ENCODE results near the gene CDH13. TPM values are rescaled to one million over a fixed set of nuclear protein-coding genes. Genes with fewer than 3 reads are reported as not detected.

Gene CDH13
- total RNA-seq, 1 experiment from 2014 or later = 0.80 TPM

DNA sequence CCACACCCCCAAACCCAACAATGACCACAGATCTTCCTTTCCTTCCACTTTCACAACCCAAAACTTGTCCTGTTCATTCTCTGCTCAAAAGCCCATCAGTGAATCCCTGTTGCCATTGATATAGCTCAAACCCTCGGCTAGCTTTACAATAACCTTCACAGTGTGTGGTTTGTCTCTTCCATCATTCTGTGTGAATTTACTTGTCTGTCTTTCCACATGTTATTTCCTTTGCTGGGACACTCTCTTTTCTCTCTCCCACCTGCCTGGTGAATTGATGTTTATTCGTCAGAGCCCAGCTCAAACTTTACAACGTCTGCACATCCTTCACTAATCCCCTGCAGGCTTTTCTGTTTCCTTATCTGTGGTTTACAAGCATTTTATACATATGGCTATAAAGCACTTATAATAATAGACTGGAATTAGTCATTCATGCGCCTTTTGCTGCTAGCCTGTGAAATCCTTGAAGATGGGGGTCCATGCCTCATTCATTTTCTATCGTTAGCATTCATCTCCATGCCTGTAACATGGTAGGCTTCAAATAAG, 114.4 kb downstream of the CDH13 start:
- Histone ChIP-seq H3K27me3 (ENCODE audit: control insufficient read depth, insufficient read depth, low read length) (no peaks in the 10 kb centered on the region), H3K36me3 (replicated peaks; ENCODE audit: control insufficient read depth, insufficient read depth, low read length) (no peaks in the 10 kb centered on the region), H3K4me3 (ENCODE audit: insufficient read depth, low read depth, low read length) (no peak overlapping the region)
- DNase-seq = no peak

GRCh38 chr16:82744958-82745357, 118.2 kb downstream of the CDH13 start:
- no peak overlapping the region for H3K4me3 ChIP-seq (ENCODE audit: insufficient read depth, low read depth, low read length)
- no peaks in the 10 kb centered on the region for H3K27me3 ChIP-seq (ENCODE audit: control insufficient read depth, insufficient read depth, low read length)
- no peak for DNase-seq
- no peaks in the 10 kb centered on the region for H3K36me3 ChIP-seq (replicated peaks; ENCODE audit: control insufficient read depth, insufficient read depth, low read length)

DNA sequence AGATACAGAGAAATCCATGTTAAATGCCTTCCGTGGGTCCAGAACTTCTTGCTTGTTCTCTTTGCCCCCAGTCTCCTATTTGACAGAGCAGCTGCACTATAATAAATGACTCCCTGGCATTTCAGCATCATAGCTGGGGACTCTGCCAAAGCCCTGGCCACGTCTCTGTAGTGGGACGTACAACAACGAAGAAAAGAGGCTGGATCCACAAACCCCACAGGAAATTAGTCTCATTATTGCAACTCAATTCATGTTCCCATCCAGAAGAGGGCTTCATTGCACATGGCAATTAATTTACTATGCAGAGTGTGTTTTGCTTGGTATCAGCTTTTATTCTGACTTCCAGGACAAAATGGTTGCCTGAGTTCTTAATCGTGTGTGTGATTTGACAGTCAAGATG, 121.3 kb downstream of the CDH13 start:
- H3K4me3 ChIP-seq (ENCODE audit: insufficient read depth, low read depth, low read length) = no peak overlapping the region
- no peak for DNase-seq

DNA sequence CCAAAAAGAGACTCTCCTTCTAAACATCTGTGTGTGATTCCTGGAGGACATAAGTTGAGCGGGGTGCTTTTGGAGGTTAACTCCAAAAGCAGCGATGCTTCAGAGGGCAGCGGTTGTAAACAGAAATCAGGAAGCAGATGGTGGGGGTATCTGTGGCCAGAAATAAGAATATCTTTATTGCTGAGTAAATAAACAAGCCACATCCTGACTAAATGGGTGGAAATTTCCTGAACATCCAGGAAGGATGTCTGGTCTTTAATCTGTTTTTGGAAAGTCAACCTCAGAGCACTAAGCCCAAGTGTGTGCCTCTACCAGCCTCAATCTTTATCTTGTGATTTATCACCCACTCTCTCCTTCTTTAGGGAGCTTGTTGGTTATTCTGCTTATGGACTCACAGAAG, 123.3 kb downstream of the CDH13 start:
- Histone ChIP-seq H3K36me3 (replicated peaks; ENCODE audit: control insufficient read depth, insufficient read depth, low read length) (no peaks in the 10 kb centered on the region), H3K27me3 (ENCODE audit: control insufficient read depth, insufficient read depth, low read length) (no peaks in the 10 kb centered on the region), H3K4me3 (ENCODE audit: insufficient read depth, low read depth, low read length) (no peak overlapping the region)
- no peak for DNase-seq

More for the DNA sequence above, 121.3 kb downstream of the CDH13 start:
- Histone ChIP-seq H3K36me3 (replicated peaks; ENCODE audit: control insufficient read depth, insufficient read depth, low read length) (no peaks in the 10 kb centered on the region), H3K27me3 (ENCODE audit: control insufficient read depth, insufficient read depth, low read length) (no peaks in the 10 kb centered on the region)

DNA sequence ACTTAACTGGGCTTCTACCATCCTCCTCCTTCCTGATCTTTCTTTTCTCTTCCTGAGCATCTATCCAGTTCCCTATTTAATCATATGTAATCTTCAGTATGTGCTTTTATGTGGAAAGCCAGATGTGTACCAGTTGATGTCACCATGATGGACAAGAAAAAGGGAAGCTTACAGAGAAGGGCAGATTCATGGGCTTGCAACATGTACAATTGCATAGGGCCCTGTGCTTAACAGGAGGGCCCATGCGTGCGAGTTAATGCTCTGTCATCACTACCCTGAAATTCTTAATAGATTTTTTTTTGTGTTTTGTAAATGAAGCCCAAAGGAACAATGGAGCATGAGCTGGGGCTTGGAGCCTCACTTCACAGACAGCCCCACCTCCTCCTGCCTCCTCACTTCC, 124.3 kb downstream of the CDH13 start:
- Histone ChIP-seq H3K27me3 (ENCODE audit: control insufficient read depth, insufficient read depth, low read length) (no peaks in the 10 kb centered on the region), H3K36me3 (replicated peaks; ENCODE audit: control insufficient read depth, insufficient read depth, low read length) (no peaks in the 10 kb centered on the region), H3K4me3 (ENCODE audit: insufficient read depth, low read depth, low read length) (no peak overlapping the region)
- no peak for DNase-seq

- Histone ChIP-seq H3K36me3 (replicated peaks; ENCODE audit: control insufficient read depth, insufficient read depth, low read length) (no peaks in the 10 kb centered on the region), H3K27me3 (ENCODE audit: control insufficient read depth, insufficient read depth, low read length) (no peaks in the 10 kb centered on the region), H3K4me3 (ENCODE audit: insufficient read depth, low read depth, low read length) (no peak overlapping the region)
- DNase-seq = no peak
Observed at GRCh38 chr16:82752172-82752571, 125.4 kb downstream of the CDH13 start.

DNA sequence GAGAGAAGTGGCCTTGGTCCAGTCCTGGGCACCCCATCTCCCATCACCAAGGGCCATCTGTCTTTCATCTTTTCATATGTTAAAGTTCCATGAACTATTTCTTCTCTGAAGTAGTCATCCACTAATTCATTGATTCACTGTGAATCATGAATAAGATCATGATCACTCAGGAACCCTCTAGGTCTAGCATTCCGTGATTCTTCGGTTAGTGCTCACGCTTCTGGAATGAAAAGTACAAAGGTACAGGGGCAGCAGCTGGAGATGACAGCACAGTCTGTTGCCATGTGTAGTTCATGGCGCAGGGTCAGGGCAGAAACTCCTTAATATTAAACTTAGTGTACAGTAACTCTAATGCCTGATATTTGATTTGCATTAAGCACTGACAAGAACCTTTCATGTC, 127.1 kb downstream of the CDH13 start:
- Histone ChIP-seq H3K4me3 (ENCODE audit: insufficient read depth, low read depth, low read length) (no peak overlapping the region), H3K36me3 (replicated peaks; ENCODE audit: control insufficient read depth, insufficient read depth, low read length) (no peaks in the 10 kb centered on the region), H3K27me3 (ENCODE audit: control insufficient read depth, insufficient read depth, low read length) (no peaks in the 10 kb centered on the region)
- DNase-seq = no peak

GRCh38 chr16:82754716-82755513, 128.1 kb downstream of the CDH13 start:
- H3K4me3 ChIP-seq (ENCODE audit: insufficient read depth, low read depth, low read length) = no peak overlapping the region
- DNase-seq = no peak
- no peaks in the 10 kb centered on the region for H3K27me3 ChIP-seq (ENCODE audit: control insufficient read depth, insufficient read depth, low read length)
- H3K36me3 ChIP-seq (replicated peaks; ENCODE audit: control insufficient read depth, insufficient read depth, low read length) = no peaks in the 10 kb centered on the region

DNA sequence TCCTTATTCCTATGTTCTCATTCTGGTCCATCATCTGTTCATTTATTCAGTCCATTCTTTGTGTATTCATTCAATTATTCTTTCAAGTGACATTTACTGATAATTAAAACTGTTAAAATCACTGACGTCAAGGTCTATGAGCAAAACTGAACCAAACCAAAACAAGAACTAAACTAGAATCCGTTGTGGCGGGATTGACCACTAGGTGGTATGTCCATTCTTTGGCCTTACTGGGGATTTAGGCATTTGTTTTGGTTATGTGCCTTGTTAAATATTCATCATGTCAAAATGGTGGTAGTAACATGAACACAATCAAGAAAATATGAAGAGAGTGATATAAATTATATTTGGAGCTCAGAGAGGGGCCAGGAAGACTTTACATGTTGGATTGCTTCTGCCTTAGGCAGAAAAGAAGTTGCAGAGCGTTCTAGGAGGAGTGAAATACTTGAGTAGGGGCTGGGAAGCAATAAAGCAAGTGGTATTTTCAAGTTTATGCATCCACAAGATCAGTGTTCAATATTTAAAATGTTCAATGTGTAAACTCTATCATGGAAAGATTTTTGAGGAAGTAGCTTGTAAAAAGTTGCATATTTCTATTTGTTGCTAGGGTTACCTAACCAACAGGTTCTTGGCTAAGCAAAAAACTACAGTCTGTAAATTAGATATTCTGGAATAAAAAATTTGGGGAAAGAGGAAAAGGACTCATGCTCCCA, 129.0 kb downstream of the CDH13 start:
- no peak overlapping the region for H3K4me3 ChIP-seq (ENCODE audit: insufficient read depth, low read depth, low read length)
- peak; percentile 15 for DNase-seq

DNA sequence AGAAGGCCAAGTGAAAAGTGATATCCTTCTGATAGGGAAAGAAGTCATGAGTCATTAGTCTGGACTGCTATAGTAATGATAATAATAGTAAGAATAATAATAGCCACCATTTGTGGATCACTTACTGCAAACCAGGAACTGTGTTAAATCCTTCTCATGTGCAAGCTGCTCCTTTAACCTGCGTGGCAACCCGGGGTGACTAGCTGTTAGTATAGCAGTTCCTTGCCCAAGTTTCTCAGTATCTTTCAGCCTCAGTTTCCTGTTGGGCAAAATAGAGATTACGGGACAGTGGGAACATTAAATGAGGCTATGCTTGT, 129.5 kb downstream of the CDH13 start:
- Histone ChIP-seq H3K4me3 (ENCODE audit: insufficient read depth, low read depth, low read length) (no peak overlapping the region), H3K27me3 (ENCODE audit: control insufficient read depth, insufficient read depth, low read length) (no peaks in the 10 kb centered on the region), H3K36me3 (replicated peaks; ENCODE audit: control insufficient read depth, insufficient read depth, low read length) (no peaks in the 10 kb centered on the region)
- DNase-seq = no peak

More for the DNA sequence above, 129.0 kb downstream of the CDH13 start:
- Histone ChIP-seq H3K27me3 (ENCODE audit: control insufficient read depth, insufficient read depth, low read length) (no peaks in the 10 kb centered on the region), H3K36me3 (replicated peaks; ENCODE audit: control insufficient read depth, insufficient read depth, low read length) (no peaks in the 10 kb centered on the region)

DNA sequence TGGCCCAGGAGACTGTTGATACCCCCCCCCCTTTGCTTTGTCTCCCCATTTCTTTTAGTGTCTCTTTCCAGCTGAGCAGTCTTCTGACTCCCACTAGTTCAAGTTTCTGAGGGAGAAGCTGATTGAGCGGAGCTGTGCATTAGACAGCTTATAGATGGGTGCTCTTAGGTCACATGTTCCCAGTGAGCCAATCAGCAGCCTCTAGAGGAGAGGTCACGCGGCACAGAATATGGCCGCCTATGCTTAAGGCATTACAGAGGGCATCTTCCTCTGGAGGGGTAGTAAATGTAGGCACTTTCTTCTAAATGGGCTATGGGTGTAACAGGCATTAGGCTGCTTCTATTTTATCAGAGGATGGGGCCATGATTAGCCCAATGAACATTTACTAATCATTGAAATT, 131.6 kb downstream of the CDH13 start:
- Histone ChIP-seq H3K27me3 (ENCODE audit: control insufficient read depth, insufficient read depth, low read length) (no peaks in the 10 kb centered on the region), H3K36me3 (replicated peaks; ENCODE audit: control insufficient read depth, insufficient read depth, low read length) (no peaks in the 10 kb centered on the region), H3K4me3 (ENCODE audit: insufficient read depth, low read depth, low read length) (no peak overlapping the region)
- no peak for DNase-seq

DNA sequence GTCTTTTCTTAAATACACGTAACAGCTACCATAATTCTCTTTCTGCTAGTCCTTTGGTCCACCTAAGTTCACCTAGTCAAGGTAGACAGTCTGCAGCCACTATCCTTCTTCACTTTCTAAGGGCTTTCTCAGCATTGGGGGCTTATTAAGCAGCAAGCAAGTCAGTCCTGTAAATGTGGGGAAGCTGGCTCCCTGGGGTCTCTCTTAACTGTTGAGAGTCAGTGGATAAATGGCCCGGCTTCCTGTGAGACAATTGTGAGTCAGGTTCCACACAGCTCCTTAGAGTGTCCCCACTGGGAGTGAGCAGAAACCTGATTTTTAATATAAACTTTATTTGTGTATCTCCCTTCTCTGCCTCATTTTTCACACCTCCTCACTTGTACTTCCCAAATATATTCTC, 132.1 kb downstream of the CDH13 start:
- H3K4me3 ChIP-seq (ENCODE audit: insufficient read depth, low read depth, low read length) = no peak overlapping the region
- H3K27me3 ChIP-seq (ENCODE audit: control insufficient read depth, insufficient read depth, low read length) = no peaks in the 10 kb centered on the region
- no peaks in the 10 kb centered on the region for H3K36me3 ChIP-seq (replicated peaks; ENCODE audit: control insufficient read depth, insufficient read depth, low read length)
- DNase-seq = no peak

GRCh38 chr16:82761236-82761635, 134.5 kb downstream of the CDH13 start:
- no peaks in the 10 kb centered on the region for H3K27me3 ChIP-seq (ENCODE audit: control insufficient read depth, insufficient read depth, low read length)
- DNase-seq = no peak
- no peaks in the 10 kb centered on the region for H3K36me3 ChIP-seq (replicated peaks; ENCODE audit: control insufficient read depth, insufficient read depth, low read length)
- no peak overlapping the region for H3K4me3 ChIP-seq (ENCODE audit: insufficient read depth, low read depth, low read length)

GRCh38 chr16:82761858-82762257, 135.1 kb downstream of the CDH13 start:
- no peaks in the 10 kb centered on the region for H3K36me3 ChIP-seq (replicated peaks; ENCODE audit: control insufficient read depth, insufficient read depth, low read length)
- H3K27me3 ChIP-seq (ENCODE audit: control insufficient read depth, insufficient read depth, low read length) = no peaks in the 10 kb centered on the region
- H3K4me3 ChIP-seq (ENCODE audit: insufficient read depth, low read depth, low read length) = no peak overlapping the region
- no peak for DNase-seq

DNA sequence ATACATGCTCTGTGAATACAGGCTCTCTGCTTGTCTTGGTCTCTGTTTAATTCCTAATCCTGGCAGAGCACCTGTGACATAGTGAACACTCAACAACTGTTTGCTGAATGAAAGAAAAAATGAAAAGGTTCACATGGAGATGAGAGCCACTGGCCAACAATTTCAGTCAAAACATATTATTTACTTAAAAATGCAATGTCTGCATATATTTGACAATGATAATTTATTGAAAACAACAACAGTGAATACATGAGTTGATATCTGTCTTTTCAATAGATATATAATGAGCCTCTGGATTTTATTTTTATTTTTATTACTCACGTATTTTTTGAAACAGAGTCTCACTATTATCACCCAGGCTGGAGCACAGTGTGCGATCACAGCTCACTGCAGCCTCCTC, 136.6 kb downstream of the CDH13 start:
- Histone ChIP-seq H3K36me3 (replicated peaks; ENCODE audit: control insufficient read depth, insufficient read depth, low read length) (no peaks in the 10 kb centered on the region), H3K27me3 (ENCODE audit: control insufficient read depth, insufficient read depth, low read length) (no peaks in the 10 kb centered on the region), H3K4me3 (ENCODE audit: insufficient read depth, low read depth, low read length) (no peak overlapping the region)
- DNase-seq = no peak
